Chondrocyte (in vitro differentiated cells): ENCODE measurements around the gene F2RL3. TPM values are rescaled to one million over a fixed set of nuclear protein-coding genes. Genes with fewer than 3 reads are reported as not detected.

Experiments
- DNase-seq: peaks from one replicate; pipeline ENCODE4 v3.0.0; 2021; ENCODE audit warnings: mixed read lengths, low spot score
- H3K27ac Mint-ChIP-seq: one replicate; pipeline ENCODE4 v1.8.0; 2021; ENCODE audit warnings: mild to moderate bottlenecking, moderate library complexity, mixed read lengths; ENCODE audit not compliant: unreplicated experiment
- H3K27me3 Mint-ChIP-seq: 2 replicates; pipeline ENCODE4 v1.8.0; 2021; ENCODE audit warnings: low read depth, mixed read lengths
- H3K36me3 Mint-ChIP-seq: 2 replicates; pipeline ENCODE4 v1.8.0; 2021; ENCODE audit warnings: low read depth, mixed read lengths
- H3K4me1 Mint-ChIP-seq: 2 replicates; pipeline ENCODE4 v1.8.0; 2021; ENCODE audit warnings: low read depth, mild to moderate bottlenecking, mixed read lengths
- H3K4me3 Mint-ChIP-seq: one replicate; pipeline ENCODE4 v1.8.0; 2021; ENCODE audit warnings: mild to moderate bottlenecking, moderate library complexity, mixed read lengths; ENCODE audit not compliant: unreplicated experiment
- H3K9me3 Mint-ChIP-seq: 2 replicates; pipeline ENCODE4 v1.8.0; 2021; ENCODE audit warnings: low read depth, mixed read lengths
- total RNA-seq: library from RNA; stranded (reverse); gene quantifications from 3 replicates; pipeline ENCODE4 v1.2.1, GENCODE V29; 2021
- TF ChIP-seq, protein P1 (sequence below): fragments of 200-600 bp; sonication (generic); IDR thresholded peaks from 2 replicates; pipeline ENCODE4 v1.5.0; 2021; ENCODE audit warnings: antibody characterized with exemption, mild to moderate bottlenecking, moderate library complexity

F2RL3 gene
- total RNA-seq, 1 donor from 2014 or later = 0.05 TPM

DNA sequence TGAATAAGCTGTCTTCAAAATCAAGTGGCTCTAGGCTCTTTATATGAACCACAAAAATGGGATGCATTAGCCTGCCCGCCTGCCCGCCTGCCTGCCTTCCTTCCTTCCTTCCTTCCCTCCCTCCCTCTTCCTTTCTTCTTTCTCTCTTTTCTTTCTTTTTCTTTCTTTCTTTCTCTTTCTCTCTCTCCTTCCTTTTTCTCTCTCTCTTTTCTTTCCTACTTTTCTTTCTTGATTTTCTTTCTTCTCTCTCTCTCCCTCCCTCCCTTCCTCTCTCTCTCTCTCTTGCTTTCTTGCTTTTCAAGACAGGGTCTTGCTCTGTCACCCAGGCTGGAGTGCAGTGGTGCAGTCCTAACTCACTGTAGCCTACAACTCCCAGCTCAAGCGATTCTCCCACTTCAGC, 26.9 kb downstream of the F2RL3 start:
- no peak overlapping the region for H3K4me3 Mint-ChIP-seq
- peaks cover 25% of the 10 kb centered on the region for H3K9me3 Mint-ChIP-seq
- H3K4me1 Mint-ChIP-seq = no peaks in the 10 kb centered on the region
- no peak for DNase-seq
- peaks cover 10% of the 10 kb centered on the region for H3K36me3 Mint-ChIP-seq
- H3K27ac Mint-ChIP-seq = no peak overlapping the region
- peaks cover 9% of the 10 kb centered on the region for H3K27me3 Mint-ChIP-seq
- TF ChIP-seq, protein P1, sequence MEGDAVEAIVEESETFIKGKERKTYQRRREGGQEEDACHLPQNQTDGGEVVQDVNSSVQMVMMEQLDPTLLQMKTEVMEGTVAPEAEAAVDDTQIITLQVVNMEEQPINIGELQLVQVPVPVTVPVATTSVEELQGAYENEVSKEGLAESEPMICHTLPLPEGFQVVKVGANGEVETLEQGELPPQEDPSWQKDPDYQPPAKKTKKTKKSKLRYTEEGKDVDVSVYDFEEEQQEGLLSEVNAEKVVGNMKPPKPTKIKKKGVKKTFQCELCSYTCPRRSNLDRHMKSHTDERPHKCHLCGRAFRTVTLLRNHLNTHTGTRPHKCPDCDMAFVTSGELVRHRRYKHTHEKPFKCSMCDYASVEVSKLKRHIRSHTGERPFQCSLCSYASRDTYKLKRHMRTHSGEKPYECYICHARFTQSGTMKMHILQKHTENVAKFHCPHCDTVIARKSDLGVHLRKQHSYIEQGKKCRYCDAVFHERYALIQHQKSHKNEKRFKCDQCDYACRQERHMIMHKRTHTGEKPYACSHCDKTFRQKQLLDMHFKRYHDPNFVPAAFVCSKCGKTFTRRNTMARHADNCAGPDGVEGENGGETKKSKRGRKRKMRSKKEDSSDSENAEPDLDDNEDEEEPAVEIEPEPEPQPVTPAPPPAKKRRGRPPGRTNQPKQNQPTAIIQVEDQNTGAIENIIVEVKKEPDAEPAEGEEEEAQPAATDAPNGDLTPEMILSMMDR = no peak

GRCh38 chr19:16917401-16917800, 28.6 kb downstream of the F2RL3 start:
- Mint-ChIP-seq H3K9me3 (peaks cover 21% of the 10 kb centered on the region), H3K27ac (no peak overlapping the region), H3K4me3 (no peak overlapping the region), H3K36me3 (peaks cover 7% of the 10 kb centered on the region), H3K4me1 (no peaks in the 10 kb centered on the region), H3K27me3 (peaks cover 9% of the 10 kb centered on the region)
- TF ChIP-seq, protein P1 = no peak
- DNase-seq = no peak

GRCh38 chr19:16919496-16919895, 30.7 kb downstream of the F2RL3 start:
- Mint-ChIP-seq H3K27me3 (peaks cover 9% of the 10 kb centered on the region), H3K4me1 (no peaks in the 10 kb centered on the region), H3K9me3 (peaks cover 6% of the 10 kb centered on the region), H3K27ac (no peak overlapping the region), H3K4me3 (no peak overlapping the region), H3K36me3 (peaks cover 2% of the 10 kb centered on the region)
- no peak for DNase-seq
- TF ChIP-seq, protein P1 = no peak

DNA sequence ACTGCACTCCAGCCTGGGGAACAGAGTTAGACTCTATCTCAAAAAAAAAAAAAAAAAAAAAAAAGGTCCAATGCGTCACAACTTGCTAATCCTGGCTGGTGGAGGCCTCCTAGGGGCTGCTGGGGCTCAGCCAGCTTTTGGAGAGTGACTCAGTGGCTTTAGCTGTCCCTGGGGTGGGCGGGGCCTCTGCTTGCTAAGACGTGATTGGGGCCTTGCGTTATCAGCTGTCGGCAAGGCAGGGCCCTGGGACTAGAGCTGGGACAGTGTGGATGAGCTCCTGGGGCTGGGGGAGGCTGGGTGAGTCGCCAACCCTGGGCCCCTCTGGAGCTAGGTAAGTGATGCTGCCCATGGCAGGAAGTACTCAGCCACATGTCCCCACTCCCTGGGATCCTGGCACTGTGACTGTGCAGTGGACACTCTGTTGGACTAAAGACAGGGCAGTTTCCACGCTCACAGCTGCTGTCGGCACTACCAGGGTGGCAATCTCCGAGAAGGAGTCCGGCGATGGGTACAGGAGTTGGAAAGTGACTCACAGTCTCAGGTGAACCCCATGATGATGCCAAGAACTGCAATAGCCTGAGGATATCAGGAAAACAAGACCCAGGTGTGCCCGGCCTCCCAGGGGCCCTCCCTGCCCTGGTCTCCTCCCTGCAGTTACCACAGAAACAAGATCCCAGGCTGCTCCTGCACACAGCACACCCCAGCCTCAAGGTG, 32.2 kb downstream of the F2RL3 start:
- Mint-ChIP-seq H3K27me3 (peaks cover 5% of the 10 kb centered on the region), H3K27ac (no peak overlapping the region), H3K9me3 (peaks cover 12% of the 10 kb centered on the region), H3K4me1 (no peaks in the 10 kb centered on the region), H3K4me3 (no peak overlapping the region), H3K36me3 (peaks cover 2% of the 10 kb centered on the region)
- TF ChIP-seq, protein P1 = no peak
- DNase-seq = no peak

GRCh38 chr19:16921766-16922591, 33.2 kb downstream of the F2RL3 start:
- Mint-ChIP-seq H3K27me3 (peaks cover 2% of the 10 kb centered on the region), H3K36me3 (peaks cover 5% of the 10 kb centered on the region), H3K9me3 (peaks cover 18% of the 10 kb centered on the region), H3K4me3 (no peak overlapping the region), H3K27ac (no peak overlapping the region), H3K4me1 (no peaks in the 10 kb centered on the region)
- no peak for DNase-seq
- TF ChIP-seq, protein P1 = no peak
